Measurements from ENCODE around the gene TXN.
"Not testable (repeated sequence)": the region's sequence is repeated elsewhere in the genome, so short reads cannot be mapped to it uniquely, and the experiment has no call there.

TXN gene

GRCh38 chr9:110214586-110215355, 41.5 kb downstream of the TXN start:
- TF ChIP-seq CTCF (IDR thresholded peaks at IDR 0.05; ENCODE audit: low read depth, low read length, missing control alignments), result no peak
- H3K4me3 ChIP-seq (ENCODE audit: low read depth, low read length), result no peak overlapping the region
- DNase-seq (ENCODE audit: low read depth), result no peak

- no peak overlapping the region for H3K4me3 ChIP-seq (ENCODE audit: low read depth, low read length)
- DNase-seq (ENCODE audit: low read depth), result no peak
- TF ChIP-seq CTCF (IDR thresholded peaks at IDR 0.05; ENCODE audit: low read depth, low read length, missing control alignments), result no peak
These were observed 42.2 kb downstream of the TXN start for GRCh38 chr9:110214090-110214489.

- no peak for TF ChIP-seq CTCF (IDR thresholded peaks at IDR 0.05; ENCODE audit: low read depth, low read length, missing control alignments)
- no peak for DNase-seq (ENCODE audit: low read depth)
- no peak overlapping the region for H3K4me3 ChIP-seq (ENCODE audit: low read depth, low read length)
These were observed 42.8 kb downstream of the TXN start for GRCh38 chr9:110213413-110214044.

- no peak for TF ChIP-seq CTCF (IDR thresholded peaks at IDR 0.05; ENCODE audit: low read depth, low read length, missing control alignments)
- DNase-seq (ENCODE audit: low read depth), result no peak
- H3K4me3 ChIP-seq (ENCODE audit: low read depth, low read length), result no peak within 1 kb of the TSS
These were observed 48.3 kb downstream of the TXN start, which contains the start of gene C9orf152 for GRCh38 chr9:110208031-110208430. Gene C9orf152 (minus strand): TSS chr9:110208159. CDS start chr9:110207579, 580 bp downstream.

- H3K4me3 ChIP-seq (ENCODE audit: low read depth, low read length), result no peak overlapping the region
- DNase-seq (ENCODE audit: low read depth), result no peak
- no peak for TF ChIP-seq CTCF (IDR thresholded peaks at IDR 0.05; ENCODE audit: low read depth, low read length, missing control alignments)
These were observed 49.2 kb downstream of the TXN start for GRCh38 chr9:110207071-110207641.

GRCh38 chr9:110206389-110206788, 49.9 kb downstream of the TXN start:
- no peak for DNase-seq (ENCODE audit: low read depth)
- no peak overlapping the region for H3K4me3 ChIP-seq (ENCODE audit: low read depth, low read length)
- TF ChIP-seq CTCF (IDR thresholded peaks at IDR 0.05; ENCODE audit: low read depth, low read length, missing control alignments), result no peak

- not testable (repeated sequence) for DNase-seq (ENCODE audit: low read depth); H3K4me3 ChIP-seq (ENCODE audit: low read depth, low read length)
These were observed 50.7 kb downstream of the TXN start for GRCh38 chr9:110205612-110206011.

Measured in GM12864 (cell line).